ENCODE results near the gene BMS1. TPM values are rescaled to one million over a fixed set of nuclear protein-coding genes. Genes with fewer than 3 reads are reported as not detected.

BMS1 gene
- total and polyA plus RNA-seq, 8 donors, result 1.8 to 33.9 (median 6.7) TPM

DNA sequence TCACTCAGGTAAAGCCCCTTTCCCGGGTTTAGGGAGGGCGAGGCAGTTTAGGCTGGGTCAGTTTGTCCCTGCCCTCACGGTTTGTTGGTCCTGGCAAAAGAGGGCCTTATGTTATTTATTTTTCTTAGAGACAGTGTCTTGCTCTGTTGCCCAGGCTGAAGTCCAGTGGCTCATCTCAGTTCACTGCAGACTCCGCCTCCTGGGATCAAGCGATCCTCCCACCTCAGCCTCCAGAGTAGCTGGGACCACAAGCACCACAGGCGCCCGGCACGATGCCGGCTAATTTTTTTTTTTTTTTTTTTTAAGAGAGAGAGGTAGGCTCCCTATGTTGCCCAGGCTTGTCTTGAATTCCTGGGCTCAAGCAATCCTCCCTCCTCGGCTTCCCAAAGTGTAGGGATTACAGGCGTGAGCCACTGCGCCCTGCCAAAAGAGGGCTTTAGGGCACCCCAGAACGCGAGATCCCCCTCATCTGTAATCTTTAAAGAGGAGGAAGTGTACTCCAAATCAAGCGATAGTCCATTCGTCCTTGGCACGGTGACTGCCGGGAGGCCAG, 626 bp upstream of the BMS1 start:
- TF ChIP-seq, protein P1, sequence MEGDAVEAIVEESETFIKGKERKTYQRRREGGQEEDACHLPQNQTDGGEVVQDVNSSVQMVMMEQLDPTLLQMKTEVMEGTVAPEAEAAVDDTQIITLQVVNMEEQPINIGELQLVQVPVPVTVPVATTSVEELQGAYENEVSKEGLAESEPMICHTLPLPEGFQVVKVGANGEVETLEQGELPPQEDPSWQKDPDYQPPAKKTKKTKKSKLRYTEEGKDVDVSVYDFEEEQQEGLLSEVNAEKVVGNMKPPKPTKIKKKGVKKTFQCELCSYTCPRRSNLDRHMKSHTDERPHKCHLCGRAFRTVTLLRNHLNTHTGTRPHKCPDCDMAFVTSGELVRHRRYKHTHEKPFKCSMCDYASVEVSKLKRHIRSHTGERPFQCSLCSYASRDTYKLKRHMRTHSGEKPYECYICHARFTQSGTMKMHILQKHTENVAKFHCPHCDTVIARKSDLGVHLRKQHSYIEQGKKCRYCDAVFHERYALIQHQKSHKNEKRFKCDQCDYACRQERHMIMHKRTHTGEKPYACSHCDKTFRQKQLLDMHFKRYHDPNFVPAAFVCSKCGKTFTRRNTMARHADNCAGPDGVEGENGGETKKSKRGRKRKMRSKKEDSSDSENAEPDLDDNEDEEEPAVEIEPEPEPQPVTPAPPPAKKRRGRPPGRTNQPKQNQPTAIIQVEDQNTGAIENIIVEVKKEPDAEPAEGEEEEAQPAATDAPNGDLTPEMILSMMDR (IDR thresholded peaks at IDR 0.05), result no peak
- TF ChIP-seq POLR2A (IDR thresholded peaks at IDR 0.05) (no peak), EP300 (IDR thresholded peaks at IDR 0.05) (no peak), POLR2AphosphoS5 (IDR thresholded peaks at IDR 0.05) (no peak)
- Histone ChIP-seq H3K27me3 (peaks cover 0 to 1% (median 0%) of the 10 kb centered on the region in 3 donors), H3K9me3 (no peaks in the 10 kb centered on the region), H3K4me1 (peaks cover 0 to 33% (median 16%) of the 10 kb centered on the region in 4 donors), H3K27ac (peak overlapping the region; percentile 80 to 96 (median 93)), H3K36me3 (peaks cover 21 to 29% (median 27%) of the 10 kb centered on the region in 4 donors), H3K4me3 (peak overlapping the region; percentile 64 to 89 (median 79))
- intact Hi-C loops (cut with DNase I; ENCODE audit: low total_unique reads), result no loop called here
- peak in 1 of 2 donors; percentile 22 for DNase-seq
- WGBS, 5 donors, result 29 to 36% (median 33%) methylated on average over 18 of the region's 18 CpGs

DNA sequence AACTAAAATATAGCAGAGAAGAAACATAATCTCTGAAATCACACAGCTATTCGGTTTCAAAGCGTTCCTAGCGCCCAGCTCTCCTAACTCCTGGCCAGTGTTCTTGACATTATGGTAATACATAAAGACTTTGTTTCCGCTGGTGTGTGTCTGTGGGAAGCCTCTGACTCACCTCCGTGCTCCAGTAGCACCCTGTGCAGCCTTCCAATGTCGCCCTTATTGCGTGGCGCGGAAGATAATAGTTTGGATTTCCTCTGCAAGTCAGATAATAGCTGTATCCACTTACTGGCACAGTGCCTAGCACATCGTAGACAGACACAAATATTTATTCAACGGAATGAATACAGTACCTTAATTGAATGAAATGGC, 570 bp downstream of the BMS1 start:
- Histone ChIP-seq H3K27ac (peak overlapping the region; percentile 80 to 96 (median 93)), H3K27me3 (no peaks in the 10 kb centered on the region), H3K9me3 (no peaks in the 10 kb centered on the region), H3K4me3 (peak overlapping the region; percentile 64 to 89 (median 79)), H3K36me3 (peaks cover 28 to 41% (median 38%) of the 10 kb centered on the region in 4 donors), H3K4me1 (peaks cover 0 to 33% (median 16%) of the 10 kb centered on the region in 4 donors)
- intact Hi-C loops (cut with DNase I; ENCODE audit: low total_unique reads), result no loop called here
- TF ChIP-seq POLR2A (IDR thresholded peaks at IDR 0.05), result no peak
- TF ChIP-seq, protein P1 (IDR thresholded peaks at IDR 0.05), result no peak
- no peak for TF ChIP-seq POLR2AphosphoS5 (IDR thresholded peaks at IDR 0.05)
- no peak for TF ChIP-seq EP300 (IDR thresholded peaks at IDR 0.05)
- WGBS, 5 donors, result 0 to 5% (median 3%) methylated on average over 11 of the region's 11 CpGs
- DNase-seq, result peak in 1 of 2 donors; percentile 47

DNA sequence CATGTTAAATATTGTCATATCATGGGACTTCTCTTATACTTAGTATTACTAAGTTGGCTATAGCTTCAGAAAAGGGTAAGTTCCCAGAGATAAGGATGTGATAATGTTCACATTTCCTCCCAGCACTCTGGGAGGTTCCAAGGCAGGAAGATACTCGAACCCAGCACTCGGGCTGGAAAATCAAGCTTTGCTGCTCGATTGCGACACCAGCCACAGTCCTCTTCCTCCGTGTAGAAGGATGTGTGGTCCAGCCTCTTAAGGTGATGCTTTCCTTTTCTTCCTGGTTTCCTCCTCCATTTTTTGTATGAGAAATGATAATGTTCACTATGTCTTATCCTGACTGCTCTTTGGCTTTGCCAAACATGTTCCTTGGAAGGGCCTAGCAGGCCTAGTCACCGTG, 3.2 kb downstream of the BMS1 start:
- no peaks in the 10 kb centered on the region for H3K9me3 ChIP-seq
- peaks cover 0 to 33% (median 16%) of the 10 kb centered on the region in 4 donors for H3K4me1 ChIP-seq
- no peak overlapping the region for H3K4me3 ChIP-seq
- 77 to 92% (median 91%) methylated on average over 6 of the region's 6 CpGs for WGBS, 5 donors
- no peak overlapping the region for H3K27ac ChIP-seq
- DNase-seq, result no peak
- intact Hi-C loops (cut with DNase I; ENCODE audit: low total_unique reads), result no loop called here
- TF ChIP-seq POLR2A (IDR thresholded peaks at IDR 0.05) (no peak), EP300 (IDR thresholded peaks at IDR 0.05) (no peak), POLR2AphosphoS5 (IDR thresholded peaks at IDR 0.05) (no peak)
- TF ChIP-seq, protein P1 (IDR thresholded peaks at IDR 0.05), result no peak
- no peaks in the 10 kb centered on the region for H3K27me3 ChIP-seq
- H3K36me3 ChIP-seq, result peaks cover 40 to 67% (median 64%) of the 10 kb centered on the region in 4 donors

DNA sequence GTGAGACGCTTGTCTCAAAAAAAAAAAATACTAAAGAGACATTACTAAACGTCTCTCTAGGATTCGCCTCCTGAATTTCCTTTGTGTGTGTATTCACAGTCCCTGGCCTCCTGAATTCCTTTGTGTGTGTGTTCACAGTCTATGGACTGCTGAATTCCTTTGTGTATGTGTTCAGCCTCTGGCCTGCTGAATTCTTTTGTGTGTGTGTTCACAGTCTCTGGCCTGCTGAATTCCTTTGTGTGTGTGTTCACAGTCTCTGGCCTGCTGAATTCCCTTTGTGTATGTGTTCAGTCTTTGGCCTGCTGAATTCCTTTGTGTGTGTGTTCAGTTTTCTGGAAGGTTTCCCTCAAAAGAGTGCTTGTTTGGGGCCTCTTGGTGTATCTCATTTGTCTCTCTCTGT, 8.2 kb downstream of the BMS1 start:
- Histone ChIP-seq H3K4me1 (peaks cover 0 to 3% (median 0%) of the 10 kb centered on the region in 4 donors), H3K9me3 (no peaks in the 10 kb centered on the region), H3K36me3 (peaks cover 64 to 100% (median 98%) of the 10 kb centered on the region in 4 donors), H3K27me3 (no peaks in the 10 kb centered on the region), H3K4me3 (no peak overlapping the region), H3K27ac (no peak overlapping the region)
- intact Hi-C loops (cut with DNase I; ENCODE audit: low total_unique reads), result no loop called here
- 83 to 91% (median 88%) methylated on average over 3 of the region's 3 CpGs for WGBS, 5 donors
- TF ChIP-seq EP300 (IDR thresholded peaks at IDR 0.05) (no peak), POLR2A (IDR thresholded peaks at IDR 0.05) (no peak), POLR2AphosphoS5 (IDR thresholded peaks at IDR 0.05) (no peak)
- TF ChIP-seq, protein P1 (IDR thresholded peaks at IDR 0.05), result no peak
- DNase-seq, result no peak

All from stomach (tissue), 9 donors.